NCI-H2227 treated with DMSO at 0.1 percent for 48 hours (cell line): Measurements from ENCODE around the gene PSIP1.
"Not testable (repeated sequence)": the region's sequence is repeated elsewhere in the genome, so short reads cannot be mapped to it uniquely, and the experiment has no call there.

Source experiments
- DNase-seq: peaks from one replicate; lab custom pipeline; 2025; lab: John Stamatoyannopoulos, UW

The PSIP1 gene

DNA sequence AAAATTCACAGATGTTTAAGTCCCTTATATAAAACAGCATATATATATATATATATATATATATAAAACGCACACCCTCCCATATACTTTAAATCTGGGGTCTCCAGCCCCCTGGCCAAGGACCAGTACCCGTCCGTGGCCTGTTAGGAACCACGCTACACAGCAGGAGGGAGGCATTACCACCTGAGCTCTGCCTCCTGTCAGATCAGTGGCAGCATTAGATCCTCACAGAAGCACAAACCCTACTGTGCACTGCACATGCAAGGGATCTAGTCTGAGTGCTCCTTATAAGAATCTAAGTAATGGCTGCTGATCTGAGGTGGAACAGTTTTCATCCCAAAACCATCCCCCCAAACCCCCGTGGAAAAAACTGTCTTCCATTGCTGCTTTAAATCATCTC lies 9.0 kb downstream of the PSIP1 start:
- DNase-seq: no peak

- no peak for DNase-seq
Observed at GRCh38 chr9:15501179-15501578, 9.6 kb downstream of the PSIP1 start.

- no peak for DNase-seq
Observed at GRCh38 chr9:15499139-15499538, 11.6 kb downstream of the PSIP1 start.

GRCh38 chr9:15498246-15498995 lies 12.3 kb downstream of the PSIP1 start:
- DNase-seq: no peak

GRCh38 chr9:15492485-15493150 lies 18.2 kb downstream of the PSIP1 start:
- DNase-seq: no peak

DNA sequence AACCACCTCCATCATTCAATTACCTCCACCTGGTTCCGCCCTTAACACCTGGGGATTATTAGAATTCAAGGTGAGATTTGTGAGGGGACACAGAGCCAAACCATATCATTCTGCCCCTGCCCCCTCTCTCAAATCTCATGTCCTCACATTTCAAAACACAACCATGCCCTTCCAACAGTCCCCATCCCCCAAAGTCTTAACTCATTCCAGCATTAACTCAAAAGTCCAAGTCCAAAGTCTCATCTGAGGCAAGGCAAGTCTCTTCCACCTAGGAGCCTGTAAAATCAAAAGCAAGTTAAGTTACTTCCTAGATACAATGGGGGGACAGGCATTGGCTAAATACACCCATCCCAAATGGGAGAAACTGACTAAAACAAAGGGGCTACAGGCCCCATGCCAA lies 18.8 kb downstream of the PSIP1 start:
- DNase-seq: no peak

DNA sequence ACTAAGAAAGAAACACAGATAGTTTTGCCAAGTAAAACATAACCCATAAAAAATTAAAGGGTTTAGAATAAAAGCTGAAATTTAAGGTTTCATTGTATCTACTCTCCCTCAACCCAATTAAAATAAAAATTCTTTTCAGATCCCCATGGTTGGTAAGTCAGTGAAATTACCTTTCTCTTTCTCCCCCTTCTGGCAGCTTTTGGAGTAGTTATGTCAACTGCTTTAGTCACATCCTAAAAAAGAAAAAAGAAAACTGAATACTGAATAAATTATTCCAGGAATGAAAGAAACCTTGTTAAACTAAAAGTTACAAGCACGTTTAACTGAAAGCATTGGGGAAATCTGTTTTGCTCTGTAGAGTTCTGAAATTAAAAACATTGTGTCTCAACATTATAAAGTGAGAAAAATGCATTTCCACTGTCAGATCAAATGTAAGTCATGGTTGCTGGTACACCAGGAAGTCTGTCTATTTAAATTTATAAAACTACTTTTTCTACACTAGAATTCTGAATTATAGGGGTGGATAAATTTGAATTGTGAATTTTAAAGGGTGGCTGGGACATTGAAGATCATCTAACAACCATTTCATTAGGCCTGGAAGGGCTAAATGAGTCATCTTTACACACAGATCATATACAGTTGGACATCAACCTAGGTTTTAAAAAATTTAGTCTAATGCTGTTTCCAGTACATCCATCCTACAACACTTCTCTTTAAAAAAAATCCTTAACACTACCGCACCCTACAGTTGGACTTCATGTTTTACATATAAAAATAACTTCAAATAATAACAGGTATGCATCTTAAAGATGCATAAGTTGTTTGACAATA lies 24.7 kb downstream of the PSIP1 start:
- DNase-seq: peak; percentile 15

- no peak for DNase-seq
Observed at GRCh38 chr9:15484802-15485201, 26.0 kb downstream of the PSIP1 start.

GRCh38 chr9:15482146-15482545 lies 28.6 kb downstream of the PSIP1 start:
- DNase-seq: no peak

- DNase-seq: no peak
Observed at GRCh38 chr9:15480028-15480427, 30.7 kb downstream of the PSIP1 start.

DNA sequence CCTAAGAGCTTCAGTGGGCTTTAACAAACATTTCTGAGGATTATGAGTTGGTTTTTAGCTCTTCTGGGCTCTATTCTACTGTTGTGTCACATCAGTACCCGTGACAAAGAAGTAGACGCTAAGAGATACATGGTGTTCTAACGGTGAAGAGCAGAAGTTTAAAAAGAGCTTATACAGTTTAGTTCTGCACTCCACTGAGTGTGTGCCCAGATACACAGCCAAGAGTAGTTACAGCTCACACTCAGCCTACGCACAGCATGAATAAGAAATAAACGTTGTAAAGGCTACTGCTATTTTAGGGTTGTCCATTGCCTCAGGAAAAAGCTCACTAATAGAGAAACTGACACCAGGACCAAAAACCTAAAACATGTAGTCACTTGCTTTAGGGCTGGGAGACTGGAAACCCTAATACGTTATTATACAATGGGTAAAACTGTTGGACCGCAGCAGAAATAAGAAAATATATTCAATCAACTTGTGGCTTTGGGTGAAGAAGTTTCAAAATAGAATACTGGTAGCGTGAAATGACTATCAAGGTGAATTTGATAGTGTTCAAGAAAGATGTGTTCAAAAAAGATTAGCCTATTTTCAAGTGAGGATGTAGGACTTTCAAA lies 34.7 kb downstream of the PSIP1 start:
- DNase-seq: no peak

DNA sequence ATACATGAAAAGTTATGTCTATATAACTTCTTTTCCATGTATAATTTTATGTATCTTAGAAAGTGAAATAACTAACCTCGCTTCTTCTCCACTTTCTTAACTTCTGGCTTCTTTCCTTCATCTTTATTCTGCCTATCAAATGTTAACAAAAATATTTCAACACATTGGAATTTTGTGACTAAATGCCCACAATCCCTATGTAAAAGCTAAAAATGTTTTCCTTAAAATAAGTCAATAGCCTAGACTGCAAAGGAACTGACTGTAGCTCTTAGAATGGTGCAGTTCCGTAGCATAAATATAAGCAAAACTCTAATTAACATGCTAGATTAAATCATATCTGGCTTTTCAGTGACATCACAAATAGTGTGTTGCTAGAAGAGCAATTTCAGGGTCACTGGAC lies 40.9 kb downstream of the PSIP1 start:
- no peak for DNase-seq

DNA sequence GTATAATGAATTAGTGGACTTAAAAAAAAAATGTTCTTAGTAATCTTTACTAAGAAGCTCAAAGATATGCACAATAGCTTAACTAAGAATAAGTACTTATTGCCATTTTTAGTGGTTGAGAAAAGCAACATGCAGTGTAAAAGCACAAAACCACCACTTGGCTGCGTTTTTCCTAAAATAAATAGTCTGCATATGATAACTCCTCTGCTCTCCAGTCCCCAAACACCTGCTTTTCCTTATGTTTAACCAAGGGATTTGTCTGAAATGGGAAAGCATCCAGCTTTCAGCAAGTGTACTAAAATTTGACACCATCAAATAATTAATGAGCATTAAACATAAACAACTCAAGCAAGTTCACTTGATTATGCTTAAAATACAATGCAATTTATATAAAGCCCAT lies 41.4 kb downstream of the PSIP1 start:
- DNase-seq: no peak

GRCh38 chr9:15468145-15468544 lies 42.6 kb downstream of the PSIP1 start:
- DNase-seq: no peak

DNA sequence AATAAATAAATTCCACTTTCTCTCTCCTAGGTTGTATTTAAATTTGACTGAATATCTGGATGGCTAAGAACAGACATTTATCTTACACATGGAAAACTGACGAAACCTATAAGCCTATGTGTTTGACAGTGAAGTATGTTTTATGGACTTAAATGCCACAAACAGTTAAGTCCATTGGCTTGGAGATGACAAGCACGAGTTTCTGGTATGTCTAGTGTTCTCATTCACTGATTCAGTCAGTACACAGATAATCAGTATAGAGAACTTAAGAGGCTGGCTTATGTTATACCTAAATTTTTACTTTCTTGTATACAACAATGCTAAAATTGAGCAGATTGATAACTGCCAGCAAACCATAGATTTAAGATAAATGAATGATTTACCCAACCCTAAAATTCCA lies 49.2 kb downstream of the PSIP1 start:
- no peak for DNase-seq

- no peak for DNase-seq
Observed at GRCh38 chr9:15461056-15461455, 49.7 kb downstream of the PSIP1 start.

DNA sequence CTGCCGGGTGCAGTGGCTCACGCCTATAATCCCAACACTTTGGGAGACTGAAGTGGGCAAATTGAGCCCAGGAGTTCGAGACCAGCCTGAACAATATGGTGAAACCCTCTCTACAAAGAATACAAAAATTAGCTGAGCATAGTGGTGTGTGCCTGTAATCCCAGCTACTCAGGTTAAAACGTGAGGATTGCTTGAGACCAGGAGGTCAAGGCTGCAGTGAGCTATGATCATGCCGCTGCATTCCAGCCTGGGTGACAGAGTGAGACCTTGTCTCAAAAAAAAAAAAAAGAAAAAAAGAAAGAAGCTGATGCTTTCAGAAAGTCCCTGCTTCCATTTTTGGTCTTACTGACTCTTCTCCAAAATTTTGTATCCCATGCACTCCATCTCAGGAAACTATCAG lies 56.8 kb downstream of the PSIP1 start:
- no peak for DNase-seq

DNA sequence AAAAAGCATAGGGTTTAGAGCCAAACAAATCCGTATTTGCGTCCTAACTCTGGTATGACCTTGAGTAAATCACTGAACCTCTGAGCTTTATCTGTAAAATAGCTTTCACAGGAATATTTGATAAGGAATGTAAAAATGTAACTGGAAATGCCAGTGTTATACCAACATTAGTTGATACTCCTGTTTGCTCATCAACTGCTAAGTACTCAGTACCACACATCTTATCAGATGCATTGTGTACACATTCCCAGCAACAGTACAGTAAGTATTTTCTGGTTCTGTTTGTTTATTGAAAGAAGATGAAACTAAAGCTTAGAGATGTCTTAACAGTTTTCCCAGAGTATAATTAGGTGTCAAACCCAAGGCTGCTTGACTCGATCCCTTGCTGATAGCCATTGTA lies 66.6 kb downstream of the PSIP1 start:
- DNase-seq: no peak

GRCh38 chr9:15442264-15442663 lies 68.5 kb downstream of the PSIP1 start:
- not testable (repeated sequence) for DNase-seq

DNA sequence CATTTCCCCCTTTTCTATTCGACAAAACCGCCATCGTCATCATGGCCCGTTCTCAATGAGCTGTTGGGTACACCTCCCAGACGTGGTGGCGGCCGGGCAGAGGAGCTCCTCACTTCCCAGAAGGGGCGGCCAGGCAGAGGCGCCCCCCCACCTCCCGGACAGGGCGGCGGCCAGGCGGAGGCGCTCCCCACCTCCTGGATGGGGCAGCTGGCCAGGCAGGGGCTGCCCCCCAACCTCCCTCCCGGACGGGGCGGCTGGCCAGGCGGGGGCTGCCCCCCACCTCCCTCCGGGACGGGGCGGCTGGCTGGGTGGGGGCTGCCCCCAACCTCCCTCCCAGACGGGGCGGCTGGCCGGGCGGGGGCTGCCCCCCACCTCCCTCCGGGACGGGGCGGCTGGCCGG lies 68.9 kb downstream of the PSIP1 start:
- not testable (repeated sequence) for DNase-seq

DNA sequence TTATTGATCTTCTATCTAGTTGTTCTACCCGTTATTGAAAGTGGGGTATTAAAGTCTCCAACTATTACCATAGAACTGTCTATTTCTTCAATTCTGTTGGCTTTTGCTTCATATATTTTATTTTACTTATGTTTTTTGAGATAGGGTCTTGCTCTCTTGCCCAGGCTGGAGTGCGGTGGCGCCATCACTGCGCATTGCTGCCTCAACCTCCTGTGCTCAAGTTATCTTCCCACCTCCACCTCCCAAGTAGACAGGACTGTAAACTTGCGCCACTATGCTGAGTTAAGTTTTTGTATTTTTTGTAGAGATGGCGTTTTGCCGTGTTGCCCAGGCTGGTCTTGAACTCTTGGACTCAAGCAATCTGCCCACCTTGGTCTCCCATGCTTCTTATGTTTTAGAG lies 71.9 kb downstream of the PSIP1 start:
- no peak for DNase-seq

- DNase-seq: no peak
Observed at GRCh38 chr9:15433661-15434060, 77.1 kb downstream of the PSIP1 start.

DNA sequence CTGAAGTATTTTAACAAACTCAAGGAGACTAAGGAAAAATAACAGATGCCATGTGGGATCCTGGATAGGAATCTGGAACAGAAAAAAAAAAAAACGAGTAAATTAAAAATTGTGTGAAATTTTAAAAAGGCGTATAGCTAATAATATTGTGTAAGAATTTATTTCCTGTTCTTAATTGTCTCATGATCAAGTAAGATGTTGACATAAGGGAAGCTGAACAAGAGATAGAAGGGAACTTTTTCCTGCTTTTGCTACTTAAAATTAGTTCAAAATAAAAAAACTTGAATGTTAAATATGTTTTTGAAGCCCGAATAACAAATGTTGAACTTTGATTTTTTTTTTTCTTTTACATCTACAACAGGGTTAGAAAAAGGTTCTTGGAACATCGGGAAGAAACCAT lies 77.6 kb downstream of the PSIP1 start:
- DNase-seq: no peak
